HG03520 (cell line): ENCODE measurements around the gene DEUP1.

Experiments
- ATAC-seq: cut with Tn5 transposase; IDR thresholded peaks from one replicate; pipeline ENCODE4 v1.9.1; 2021; ENCODE audit warnings: mild to moderate bottlenecking, moderate library complexity; ENCODE audit not compliant: unreplicated experiment

Gene DEUP1

DNA sequence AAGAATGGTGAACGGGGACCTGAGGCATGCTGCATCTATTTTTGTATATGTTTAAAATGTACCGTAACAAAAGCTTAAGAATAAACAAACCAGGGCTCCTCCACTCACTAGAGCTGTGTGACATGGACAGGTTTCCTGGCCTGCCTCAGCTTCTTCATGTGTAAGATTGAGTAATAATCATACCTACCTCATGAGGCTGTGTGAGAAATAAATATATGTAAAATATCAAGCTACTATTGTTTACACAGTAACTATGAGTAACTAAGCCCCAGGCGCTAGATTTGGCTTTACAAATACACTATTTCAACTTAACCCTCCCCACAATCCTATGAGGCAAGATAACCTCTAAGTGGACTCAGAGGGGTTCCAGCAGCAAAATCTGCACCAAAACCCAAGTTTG is 146.3 kb downstream of the DEUP1 start:
- no peak for ATAC-seq

DNA sequence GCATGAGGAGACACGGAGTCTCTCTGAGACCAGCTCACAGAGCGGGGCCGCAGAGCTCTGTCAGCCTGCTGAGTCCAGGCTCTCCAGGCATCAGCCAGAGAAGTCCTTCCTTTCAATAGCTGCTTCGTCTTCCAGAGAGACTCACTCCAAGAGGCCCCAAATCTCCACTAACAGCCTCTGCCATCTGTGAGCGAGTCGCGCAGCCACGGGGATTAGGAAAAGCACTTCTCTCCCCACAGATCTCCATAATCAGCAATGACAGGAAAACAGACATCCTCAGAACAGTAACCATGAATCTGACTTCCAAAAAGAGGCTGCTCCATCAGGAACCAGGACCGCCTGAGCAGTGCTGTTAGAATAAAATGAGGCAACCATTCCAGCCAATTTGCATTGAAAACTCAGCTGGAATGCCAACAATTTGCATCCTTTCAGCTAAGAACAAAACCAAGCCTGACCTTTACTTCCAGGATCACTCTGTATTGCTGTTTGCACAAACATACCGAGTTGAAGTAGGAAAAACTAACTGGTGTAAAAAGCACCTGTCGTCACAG is 147.2 kb downstream of the DEUP1 start:
- ATAC-seq = no peak

DNA sequence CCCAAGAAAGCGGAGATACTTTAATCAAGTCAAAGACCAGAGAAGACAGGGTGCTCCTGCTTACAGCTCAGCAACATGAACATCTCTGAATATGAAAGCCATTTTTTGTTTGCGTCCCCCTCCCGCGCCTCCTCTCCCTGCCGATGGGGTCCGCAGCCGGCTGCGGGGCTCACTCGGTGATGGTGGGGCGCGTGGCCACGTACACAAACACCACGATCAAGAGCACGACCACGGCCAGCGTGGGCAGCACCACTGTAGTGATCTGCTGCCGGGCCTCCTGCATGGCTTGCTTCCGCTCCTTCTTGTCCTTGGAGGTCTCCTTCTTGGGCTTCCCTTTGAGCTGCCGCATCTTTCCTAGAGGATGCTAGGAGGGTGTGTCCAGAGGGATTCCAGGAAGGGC is 148.3 kb downstream of the DEUP1 start:
- no peak for ATAC-seq

DNA sequence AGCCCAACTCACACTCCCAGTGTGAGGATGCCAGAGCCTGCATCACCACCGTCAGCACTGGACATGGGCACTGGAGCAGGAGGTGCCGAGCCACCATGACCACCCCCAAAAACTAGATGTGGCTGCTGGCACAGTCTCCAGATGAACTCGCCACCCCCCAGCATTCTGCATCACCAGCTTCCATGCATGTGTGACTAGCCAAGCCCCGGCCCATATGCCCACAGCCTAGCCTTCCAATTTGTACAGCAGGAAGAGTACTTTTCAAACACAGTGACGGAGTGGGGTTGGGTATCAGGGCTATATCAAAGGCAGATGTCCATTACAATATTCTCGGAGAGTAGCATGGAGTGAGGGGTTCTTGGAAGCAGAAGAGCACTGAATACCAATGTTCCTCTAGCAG is 149.7 kb downstream of the DEUP1 start:
- no peak for ATAC-seq

DNA sequence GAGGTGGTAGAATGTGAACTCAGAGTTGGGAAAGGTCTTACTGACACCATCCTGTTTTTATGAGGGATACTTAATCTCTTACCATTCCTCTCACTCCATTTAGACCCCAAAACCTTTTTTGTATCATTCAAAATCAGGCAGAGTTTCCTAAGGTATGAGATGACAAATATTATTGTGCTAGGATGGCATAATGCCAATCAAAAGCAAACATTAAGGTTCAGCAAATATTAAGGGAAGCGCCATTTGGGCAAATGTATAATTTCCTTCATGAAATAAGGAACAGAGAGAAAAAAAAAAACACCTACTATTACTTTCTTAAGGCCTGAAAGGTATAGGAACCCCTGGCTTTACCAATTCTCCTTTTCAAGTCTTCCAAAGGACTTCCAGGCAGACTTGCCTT is 150.2 kb downstream of the DEUP1 start:
- ATAC-seq = no peak

DNA sequence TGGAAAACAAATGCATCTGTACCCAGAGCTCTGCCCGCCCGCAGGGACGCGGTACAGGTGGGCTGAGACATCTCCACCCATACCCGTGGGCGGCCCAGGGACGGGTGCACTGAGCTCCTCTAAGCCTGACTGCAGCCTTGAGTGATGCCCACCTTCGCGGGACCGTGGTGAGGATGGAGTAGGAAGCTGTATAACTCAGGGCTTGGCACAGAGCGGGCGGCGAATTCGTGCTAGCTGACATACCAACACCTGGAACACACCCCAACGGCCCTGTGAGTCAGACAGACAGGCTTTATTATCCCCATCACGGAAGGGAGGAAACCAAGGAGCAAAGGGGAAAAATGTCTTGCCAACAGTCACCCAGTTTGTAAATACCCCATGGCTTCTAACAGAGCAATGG is 150.7 kb downstream of the DEUP1 start:
- ATAC-seq = no peak

DNA sequence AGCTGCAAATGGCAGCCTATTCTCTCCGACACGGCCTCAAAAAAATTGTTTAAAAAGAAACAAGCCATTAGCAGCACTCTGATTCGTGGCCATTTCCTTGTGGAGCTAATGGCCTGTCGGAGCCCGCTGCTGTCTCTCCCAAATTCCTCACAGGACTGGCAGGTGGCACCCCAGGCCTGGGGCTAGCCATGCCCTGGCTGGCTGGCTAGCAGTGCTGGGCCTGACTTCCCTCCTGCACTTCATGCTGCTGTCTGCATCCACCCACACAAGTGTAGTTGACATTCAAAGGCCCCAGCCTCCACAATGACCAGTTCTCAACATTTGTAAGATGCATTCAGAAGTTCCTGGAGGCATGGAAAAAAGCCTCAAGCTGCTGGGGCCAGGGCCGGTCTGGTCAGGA is 151.2 kb downstream of the DEUP1 start:
- ATAC-seq = no peak

DNA sequence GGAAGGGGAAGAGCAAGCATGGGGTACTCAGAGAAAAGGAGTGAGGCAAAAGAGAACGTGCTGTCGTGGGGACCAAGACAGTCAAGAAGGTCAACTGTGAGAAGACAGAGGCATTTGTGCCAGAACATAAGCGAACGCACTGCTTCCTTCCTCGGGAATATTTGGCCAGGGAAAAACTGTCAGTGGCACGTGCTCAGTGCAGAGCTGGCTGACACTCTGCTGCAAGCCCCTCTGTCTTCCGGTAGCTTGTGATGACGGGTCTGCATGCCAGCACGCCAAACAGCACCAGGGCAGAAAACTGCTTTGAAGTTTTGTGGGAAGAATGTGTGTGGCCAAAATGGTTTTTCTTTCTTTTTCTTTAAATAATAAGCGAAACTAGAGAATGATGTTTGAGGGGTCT is 152.0 kb downstream of the DEUP1 start:
- no peak for ATAC-seq

DNA sequence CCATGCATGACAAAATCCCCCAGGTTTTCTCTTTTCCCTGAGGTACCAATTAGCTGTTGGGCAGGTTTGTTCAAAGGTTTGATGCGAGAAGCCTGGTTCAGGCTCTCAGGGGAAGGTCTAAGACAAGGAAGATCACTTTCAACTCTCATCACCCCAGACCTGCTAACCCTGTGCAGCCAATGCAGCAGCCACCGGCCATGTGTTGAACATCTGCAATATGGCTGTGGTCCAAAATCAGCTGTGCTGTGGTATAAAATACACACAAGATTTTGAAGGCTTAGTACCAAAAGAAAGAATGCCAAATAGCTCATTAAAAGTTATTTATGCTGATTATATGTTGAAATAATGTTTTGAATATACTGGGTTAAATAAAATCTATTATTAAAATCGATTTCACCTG is 154.2 kb downstream of the DEUP1 start:
- no peak for ATAC-seq

DNA sequence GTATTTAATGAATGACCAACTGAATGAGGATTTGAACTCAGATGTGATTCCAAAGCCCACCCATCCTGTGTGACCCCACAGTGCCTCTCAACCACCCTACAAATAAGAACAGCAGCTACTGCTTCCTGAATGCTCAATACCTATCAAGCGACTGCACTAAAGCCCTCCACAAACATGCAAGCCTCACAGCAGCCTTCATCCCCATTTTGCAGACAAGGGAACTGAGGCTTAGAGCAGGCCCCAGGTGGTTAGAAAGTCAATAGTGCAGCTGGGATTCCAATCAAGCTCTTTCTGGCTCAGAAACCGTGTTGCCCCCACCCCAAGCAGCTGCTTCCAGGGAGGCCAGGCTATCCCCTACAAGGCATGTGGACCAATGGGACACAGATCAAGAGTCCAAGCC is 155.4 kb downstream of the DEUP1 start:
- ATAC-seq = no peak

DNA sequence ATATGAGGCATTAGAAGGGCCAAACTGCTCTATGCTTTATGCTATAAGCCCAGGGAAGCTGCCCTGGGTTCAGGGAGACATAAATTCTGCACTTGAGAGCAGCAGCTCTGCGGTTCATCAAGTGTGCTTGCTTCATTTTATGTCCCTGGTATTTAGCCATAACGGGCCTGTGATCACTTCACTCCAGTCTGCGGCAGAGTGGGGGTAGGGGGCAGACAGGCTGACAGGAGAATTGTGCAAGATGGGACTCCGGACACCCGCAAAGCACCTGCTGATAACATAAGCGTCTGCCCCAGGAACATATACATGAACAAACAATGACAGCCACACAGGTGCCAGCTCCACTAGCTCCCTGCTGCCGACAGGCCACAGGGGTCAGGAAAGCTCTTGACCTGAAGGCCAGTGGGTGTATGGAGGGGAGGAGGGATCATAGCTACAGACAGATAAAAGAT is 156.5 kb downstream of the DEUP1 start:
- ATAC-seq = no peak
